Tibial nerve (tissue), 3 donors: Measurements from ENCODE around the gene FRMD4A.

Experiments used
- EP300 ChIP-seq, 2 donors: sonication (generic); formaldehyde crosslinking; IDR thresholded peaks; one replicate each; pipeline ENCODE4 v1.6.1; 2017; ENCODE audit warnings: antibody characterized with exemption in 2 of 2, mild to moderate bottlenecking in 1 of 2
- POLR2A ChIP-seq, 2 donors: fragments of 450-650 bp; IDR thresholded peaks; one replicate each; pipeline ENCODE4 v1.6.1; 2017; ENCODE audit warnings: antibody characterized with exemption in 2 of 2, mild to moderate bottlenecking in 2 of 2, moderate library complexity in 2 of 2

DNA sequence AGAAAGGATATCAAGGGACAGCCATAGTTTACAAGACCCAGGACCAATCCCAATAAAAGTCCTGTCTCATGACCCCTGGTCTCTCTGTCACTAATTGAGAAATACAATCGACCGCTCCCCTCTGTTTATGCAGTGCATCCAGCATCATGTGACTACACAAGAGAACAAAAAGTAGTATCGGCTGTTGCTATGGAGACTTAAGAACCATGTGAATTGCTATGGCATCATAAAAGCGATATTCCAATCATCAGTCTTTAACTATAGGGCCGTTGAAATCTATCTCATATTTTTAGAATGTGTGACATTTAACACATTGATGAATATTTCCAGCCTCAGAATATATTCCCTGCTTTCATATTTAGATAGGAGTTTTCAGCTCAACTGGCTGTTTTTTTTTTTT is 139.3 kb downstream of the FRMD4A start:
- TF ChIP-seq POLR2A (IDR thresholded peaks at IDR 0.05) (no peak), EP300 (IDR thresholded peaks at IDR 0.05) (no peak)
